Prostate gland (tissue), 2 donors: ENCODE results near the gene ARFIP1.

Experiments
- POLR2A ChIP-seq: fragments of 450-650 bp; IDR thresholded peaks from one replicate; pipeline ENCODE4 v1.6.1; 2016; ENCODE audit warnings: antibody characterized with exemption, mild to moderate bottlenecking
- POLR2AphosphoS5 ChIP-seq: sonication (generic); formaldehyde crosslinking; IDR thresholded peaks from one replicate; pipeline ENCODE4 v1.6.1; 2017; ENCODE audit warnings: antibody characterized with exemption
- TF ChIP-seq, protein P1 (sequence below), 4 experiments: fragments of 200-600 bp in 2 of 4; fragments of 450-650 bp in 2 of 4; sonication (generic) in 2 of 4; IDR thresholded peaks; 1 replicate in 3 of 4; 2 replicates in 1 of 4; pipeline ENCODE4 v1.5.1; 2016 to 2019; ENCODE audit warnings: antibody characterized with exemption in 4 of 4, mild to moderate bottlenecking in 2 of 4, moderate library complexity in 2 of 4

DNA sequence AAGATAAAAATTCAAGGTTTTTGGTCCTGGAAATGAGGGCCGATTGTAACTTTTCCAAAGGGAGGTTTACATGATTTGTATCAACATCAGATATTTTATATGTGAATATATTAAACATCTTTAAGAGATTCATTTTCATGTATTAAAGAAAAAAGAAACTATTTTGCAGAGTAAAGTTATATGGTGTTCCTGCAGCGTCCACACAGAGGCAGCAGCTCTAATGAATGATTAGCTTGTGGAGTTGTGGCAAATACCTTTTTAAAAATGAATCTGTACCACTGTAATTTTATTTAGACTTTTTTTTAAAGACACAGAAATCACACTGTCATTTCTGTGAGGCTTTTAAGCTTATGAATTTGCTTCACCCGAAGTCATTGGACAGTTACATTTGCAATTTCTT, 130.8 kb downstream of the ARFIP1 start:
- no peak for TF ChIP-seq POLR2A
- TF ChIP-seq, protein P1, sequence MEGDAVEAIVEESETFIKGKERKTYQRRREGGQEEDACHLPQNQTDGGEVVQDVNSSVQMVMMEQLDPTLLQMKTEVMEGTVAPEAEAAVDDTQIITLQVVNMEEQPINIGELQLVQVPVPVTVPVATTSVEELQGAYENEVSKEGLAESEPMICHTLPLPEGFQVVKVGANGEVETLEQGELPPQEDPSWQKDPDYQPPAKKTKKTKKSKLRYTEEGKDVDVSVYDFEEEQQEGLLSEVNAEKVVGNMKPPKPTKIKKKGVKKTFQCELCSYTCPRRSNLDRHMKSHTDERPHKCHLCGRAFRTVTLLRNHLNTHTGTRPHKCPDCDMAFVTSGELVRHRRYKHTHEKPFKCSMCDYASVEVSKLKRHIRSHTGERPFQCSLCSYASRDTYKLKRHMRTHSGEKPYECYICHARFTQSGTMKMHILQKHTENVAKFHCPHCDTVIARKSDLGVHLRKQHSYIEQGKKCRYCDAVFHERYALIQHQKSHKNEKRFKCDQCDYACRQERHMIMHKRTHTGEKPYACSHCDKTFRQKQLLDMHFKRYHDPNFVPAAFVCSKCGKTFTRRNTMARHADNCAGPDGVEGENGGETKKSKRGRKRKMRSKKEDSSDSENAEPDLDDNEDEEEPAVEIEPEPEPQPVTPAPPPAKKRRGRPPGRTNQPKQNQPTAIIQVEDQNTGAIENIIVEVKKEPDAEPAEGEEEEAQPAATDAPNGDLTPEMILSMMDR (IDR thresholded peaks at IDR 0.05) = peak in 1 of 4 experiments; percentile 7
- no peak for TF ChIP-seq POLR2AphosphoS5
